ENCODE data around the gene ANXA8.

- TF ChIP-seq POLR2AphosphoS5 (IDR thresholded peaks at IDR 0.05) (no peak), POLR2A (IDR thresholded peaks at IDR 0.05) (no peak)
- TF ChIP-seq, protein P1, sequence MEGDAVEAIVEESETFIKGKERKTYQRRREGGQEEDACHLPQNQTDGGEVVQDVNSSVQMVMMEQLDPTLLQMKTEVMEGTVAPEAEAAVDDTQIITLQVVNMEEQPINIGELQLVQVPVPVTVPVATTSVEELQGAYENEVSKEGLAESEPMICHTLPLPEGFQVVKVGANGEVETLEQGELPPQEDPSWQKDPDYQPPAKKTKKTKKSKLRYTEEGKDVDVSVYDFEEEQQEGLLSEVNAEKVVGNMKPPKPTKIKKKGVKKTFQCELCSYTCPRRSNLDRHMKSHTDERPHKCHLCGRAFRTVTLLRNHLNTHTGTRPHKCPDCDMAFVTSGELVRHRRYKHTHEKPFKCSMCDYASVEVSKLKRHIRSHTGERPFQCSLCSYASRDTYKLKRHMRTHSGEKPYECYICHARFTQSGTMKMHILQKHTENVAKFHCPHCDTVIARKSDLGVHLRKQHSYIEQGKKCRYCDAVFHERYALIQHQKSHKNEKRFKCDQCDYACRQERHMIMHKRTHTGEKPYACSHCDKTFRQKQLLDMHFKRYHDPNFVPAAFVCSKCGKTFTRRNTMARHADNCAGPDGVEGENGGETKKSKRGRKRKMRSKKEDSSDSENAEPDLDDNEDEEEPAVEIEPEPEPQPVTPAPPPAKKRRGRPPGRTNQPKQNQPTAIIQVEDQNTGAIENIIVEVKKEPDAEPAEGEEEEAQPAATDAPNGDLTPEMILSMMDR (IDR thresholded peaks at IDR 0.05): no peak
Measured at GRCh38 chr10:47435081-47435480, 48.8 kb downstream of the ANXA8 start.
